Measurements from ENCODE around the gene PRSS21. TPM values are rescaled to one million over a fixed set of nuclear protein-coding genes. Genes with fewer than 3 reads are reported as not detected.
A peak's percentile ranks its signal among the peaks of the same experiment; 100 is the strongest.

The PRSS21 gene
- total RNA-seq, 1 donor from 2014 or later, result not detected

GRCh38 chr16:2799205-2799858 is 17.7 kb upstream of the PRSS21 start:
- intact Hi-C loops (cut with DNase I), result no loop called here

GRCh38 chr16:2799859-2800226 is 17.2 kb upstream of the PRSS21 start:
- DNase-seq (ENCODE audit: missing footprints), result no peak
- intact Hi-C loops (cut with DNase I), result no loop called here

More at GRCh38 chr16:2799205-2799858, 17.7 kb upstream of the PRSS21 start:
- ATAC-seq (no peak), DNase-seq (ENCODE audit: missing footprints) (no peak)

GRCh38 chr16:2803545-2804195 is 13.4 kb upstream of the PRSS21 start:
- DNase-seq (ENCODE audit: missing footprints) (no peak), ATAC-seq (no peak)
- intact Hi-C loops (cut with DNase I), result no loop called here

More at GRCh38 chr16:2799859-2800226, 17.2 kb upstream of the PRSS21 start:
- ATAC-seq, result no peak

- ATAC-seq (no peak), DNase-seq (ENCODE audit: missing footprints) (no peak)
- intact Hi-C loops (cut with DNase I), result no loop called here
Observed at GRCh38 chr16:2804728-2805127, 12.3 kb upstream of the PRSS21 start.

- intact Hi-C loops (cut with DNase I), result no loop called here
- no peak for DNase-seq (ENCODE audit: missing footprints)
- ATAC-seq, result no peak
Observed at GRCh38 chr16:2806286-2806685, 10.8 kb upstream of the PRSS21 start.

GRCh38 chr16:2808181-2808580 is 8.9 kb upstream of the PRSS21 start:
- no peak for DNase-seq (ENCODE audit: missing footprints)
- intact Hi-C loops (cut with DNase I), result no loop called here
- no peak for ATAC-seq

GRCh38 chr16:2809149-2809760 is 7.8 kb upstream of the PRSS21 start:
- ATAC-seq (no peak), DNase-seq (ENCODE audit: missing footprints) (no peak)
- intact Hi-C loops (cut with DNase I), result no loop called here

GRCh38 chr16:2810651-2811050 is 6.4 kb upstream of the PRSS21 start:
- intact Hi-C loops (cut with DNase I), result no loop called here
- DNase-seq (ENCODE audit: missing footprints), result no peak
- ATAC-seq, result no peak

GRCh38 chr16:2811703-2812471 is 5.2 kb upstream of the PRSS21 start:
- intact Hi-C loops (cut with DNase I), result no loop called here
- DNase-seq (ENCODE audit: missing footprints) (no peak), ATAC-seq (peak; percentile 20)

GRCh38 chr16:2813771-2814221 is 3.2 kb upstream of the PRSS21 start:
- DNase-seq (ENCODE audit: missing footprints) (no peak), ATAC-seq (no peak)
- intact Hi-C loops (cut with DNase I), result no loop called here

GRCh38 chr16:2814551-2815298 is 2.3 kb upstream of the PRSS21 start:
- intact Hi-C loops (cut with DNase I), result no loop called here
- DNase-seq (ENCODE audit: missing footprints) (no peak), ATAC-seq (no peak)

- ATAC-seq, result no peak
- no peak for DNase-seq (ENCODE audit: missing footprints)
- intact Hi-C loops (cut with DNase I), result no loop called here
Observed at GRCh38 chr16:2815299-2815771, 1.7 kb upstream of the PRSS21 start.

GRCh38 chr16:2817340-2818271 is 569 bp downstream of the PRSS21 start:
- intact Hi-C loops (cut with DNase I), result no loop called here
- no peak for DNase-seq (ENCODE audit: missing footprints)
- ATAC-seq, result peak; percentile 16

GRCh38 chr16:2818272-2818876 is 1.3 kb downstream of the PRSS21 start:
- no peak for DNase-seq (ENCODE audit: missing footprints)
- ATAC-seq, result no peak
- intact Hi-C loops (cut with DNase I), result no loop called here

- DNase-seq (ENCODE audit: missing footprints) (no peak), ATAC-seq (no peak)
- intact Hi-C loops (cut with DNase I), result no loop called here
Observed at GRCh38 chr16:2819179-2819938, 2.3 kb downstream of the PRSS21 start.

- ATAC-seq (no peak), DNase-seq (ENCODE audit: missing footprints) (no peak)
- intact Hi-C loops (cut with DNase I), result no loop called here
Observed at GRCh38 chr16:2819939-2820835, 3.1 kb downstream of the PRSS21 start.

Measured in Right ventricle myocardium inferior (tissue), 1 donor.